ENCODE measurements around the gene MALRD1.

MALRD1 gene

GRCh38 chr10:19576576-19576975, 528.0 kb downstream of the MALRD1 start:
- no peak for DNase-seq (ENCODE audit: low read depth in 2 of 2)

- DNase-seq (ENCODE audit: low read depth in 2 of 2): no peak
Observed at GRCh38 chr10:19577381-19577780, 528.8 kb downstream of the MALRD1 start.

GRCh38 chr10:19577807-19578206, 529.2 kb downstream of the MALRD1 start:
- DNase-seq (ENCODE audit: low read depth in 2 of 2): no peak

- DNase-seq (ENCODE audit: low read depth in 2 of 2): no peak
Observed at GRCh38 chr10:19578571-19578970, 530.0 kb downstream of the MALRD1 start.

GRCh38 chr10:19579761-19580545, 531.4 kb downstream of the MALRD1 start:
- no peak for DNase-seq (ENCODE audit: low read depth in 2 of 2)

- no peak for DNase-seq (ENCODE audit: low read depth in 2 of 2)
Observed at GRCh38 chr10:19580691-19581090, 532.1 kb downstream of the MALRD1 start.

GRCh38 chr10:19588608-19589007, 540.0 kb downstream of the MALRD1 start:
- DNase-seq (ENCODE audit: low read depth in 2 of 2): no peak

GRCh38 chr10:19592276-19592675, 543.7 kb downstream of the MALRD1 start:
- DNase-seq (ENCODE audit: low read depth in 2 of 2): no peak

GRCh38 chr10:19595212-19595845, 546.7 kb downstream of the MALRD1 start:
- no peak for DNase-seq (ENCODE audit: low read depth in 2 of 2)

- DNase-seq (ENCODE audit: low read depth in 2 of 2): no peak
Observed at GRCh38 chr10:19605806-19606205, 557.2 kb downstream of the MALRD1 start.

- DNase-seq (ENCODE audit: low read depth in 2 of 2): no peak
Observed at GRCh38 chr10:19606968-19607367, 558.4 kb downstream of the MALRD1 start.

GRCh38 chr10:19611775-19612174, 563.2 kb downstream of the MALRD1 start:
- DNase-seq (ENCODE audit: low read depth in 2 of 2): no peak

- no peak for DNase-seq (ENCODE audit: low read depth in 2 of 2)
Observed at GRCh38 chr10:19616966-19617365, 568.4 kb downstream of the MALRD1 start.

- no peak for DNase-seq (ENCODE audit: low read depth in 2 of 2)
Observed at GRCh38 chr10:19620811-19621210, 572.2 kb downstream of the MALRD1 start.

- DNase-seq (ENCODE audit: low read depth in 2 of 2): no peak
Observed at GRCh38 chr10:19623321-19623720, 574.7 kb downstream of the MALRD1 start.

GRCh38 chr10:19626156-19626555, 577.6 kb downstream of the MALRD1 start:
- no peak for DNase-seq (ENCODE audit: low read depth in 2 of 2)

GRCh38 chr10:19628767-19629560, 580.4 kb downstream of the MALRD1 start:
- DNase-seq (ENCODE audit: low read depth in 2 of 2): no peak

- DNase-seq (ENCODE audit: low read depth in 2 of 2): no peak
Observed at GRCh38 chr10:19629567-19629966, 581.0 kb downstream of the MALRD1 start.

GRCh38 chr10:19634163-19634562, 585.6 kb downstream of the MALRD1 start:
- DNase-seq (ENCODE audit: low read depth in 2 of 2): no peak

- DNase-seq (ENCODE audit: low read depth in 2 of 2): no peak
Observed at GRCh38 chr10:19638182-19638895, 589.7 kb downstream of the MALRD1 start.

- no peak for DNase-seq (ENCODE audit: low read depth in 2 of 2)
Observed at GRCh38 chr10:19638896-19639233, 590.3 kb downstream of the MALRD1 start.

Measured in activated CD8-positive, alpha-beta memory T cell treated with anti-CD3 and anti-CD28 coated beads for 4 hours (primary cell).